Measurements from ENCODE around the gene CLEC19A. TPM values are rescaled to one million over a fixed set of nuclear protein-coding genes. Genes with fewer than 3 reads are reported as not detected.

Gene CLEC19A
- total RNA-seq, 4 donors from 2014 or later, result not detected

DNA sequence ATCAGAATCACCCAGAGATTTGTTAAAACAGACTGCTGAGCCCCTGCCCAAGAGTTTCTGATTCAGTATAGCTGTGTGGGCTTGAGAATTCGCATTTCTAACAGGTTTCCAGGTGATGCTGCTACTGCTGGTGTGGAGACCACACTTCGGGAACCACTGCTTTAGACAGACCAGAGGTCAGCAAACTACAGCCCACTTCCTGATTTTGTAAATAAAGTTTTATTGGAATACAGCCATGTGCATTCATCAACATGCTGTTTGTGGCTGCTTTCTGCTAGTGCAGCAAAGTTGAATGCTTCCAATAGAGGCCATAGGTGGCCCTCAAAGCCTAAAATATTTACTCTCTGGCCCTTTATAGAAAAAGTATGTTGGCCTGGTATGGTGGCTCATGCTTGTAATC is 32.6 kb upstream of the CLEC19A start:
- H3K4me1 ChIP-seq, result no peaks in the 10 kb centered on the region
- no peak overlapping the region for H3K4me3 ChIP-seq
- 86% methylated on average over 2 of the region's 2 CpGs for WGBS
- H3K27ac ChIP-seq, result no peak overlapping the region
- no peaks in the 10 kb centered on the region for H3K9me3 ChIP-seq
- peaks cover 4% of the 10 kb centered on the region for H3K27me3 ChIP-seq
- no peak for DNase-seq (ENCODE audit: low spot score in 2 of 2)
- TF ChIP-seq POLR2AphosphoS5 (IDR thresholded peaks at IDR 0.05), result no peak
- TF ChIP-seq, protein P1, sequence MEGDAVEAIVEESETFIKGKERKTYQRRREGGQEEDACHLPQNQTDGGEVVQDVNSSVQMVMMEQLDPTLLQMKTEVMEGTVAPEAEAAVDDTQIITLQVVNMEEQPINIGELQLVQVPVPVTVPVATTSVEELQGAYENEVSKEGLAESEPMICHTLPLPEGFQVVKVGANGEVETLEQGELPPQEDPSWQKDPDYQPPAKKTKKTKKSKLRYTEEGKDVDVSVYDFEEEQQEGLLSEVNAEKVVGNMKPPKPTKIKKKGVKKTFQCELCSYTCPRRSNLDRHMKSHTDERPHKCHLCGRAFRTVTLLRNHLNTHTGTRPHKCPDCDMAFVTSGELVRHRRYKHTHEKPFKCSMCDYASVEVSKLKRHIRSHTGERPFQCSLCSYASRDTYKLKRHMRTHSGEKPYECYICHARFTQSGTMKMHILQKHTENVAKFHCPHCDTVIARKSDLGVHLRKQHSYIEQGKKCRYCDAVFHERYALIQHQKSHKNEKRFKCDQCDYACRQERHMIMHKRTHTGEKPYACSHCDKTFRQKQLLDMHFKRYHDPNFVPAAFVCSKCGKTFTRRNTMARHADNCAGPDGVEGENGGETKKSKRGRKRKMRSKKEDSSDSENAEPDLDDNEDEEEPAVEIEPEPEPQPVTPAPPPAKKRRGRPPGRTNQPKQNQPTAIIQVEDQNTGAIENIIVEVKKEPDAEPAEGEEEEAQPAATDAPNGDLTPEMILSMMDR (IDR thresholded peaks at IDR 0.05), result no peak
- no peak for TF ChIP-seq EP300 (IDR thresholded peaks at IDR 0.05)
- no peak for TF ChIP-seq POLR2A (IDR thresholded peaks at IDR 0.05)
- no peaks in the 10 kb centered on the region for H3K36me3 ChIP-seq

DNA sequence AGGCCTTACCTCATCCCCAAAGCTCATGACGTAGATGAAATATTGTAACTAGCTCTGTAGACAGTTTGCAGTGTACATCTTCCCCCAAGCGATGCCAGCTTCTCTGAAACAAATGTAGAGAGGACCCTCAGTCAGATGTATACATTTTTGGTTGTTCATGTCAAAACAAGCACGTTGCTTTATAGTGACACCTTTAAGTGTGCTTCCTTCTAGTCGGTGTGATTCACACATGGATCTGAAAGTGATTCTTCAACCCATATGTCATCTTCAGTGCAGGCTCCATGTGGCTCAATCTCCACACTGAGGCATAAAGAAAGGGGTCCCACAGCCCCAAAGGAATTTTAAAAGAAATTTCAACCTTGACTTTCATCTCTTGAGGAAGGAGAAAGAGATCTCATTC is 30.9 kb upstream of the CLEC19A start:
- H3K4me3 ChIP-seq, result no peak overlapping the region
- TF ChIP-seq, protein P1 (IDR thresholded peaks at IDR 0.05), result no peak
- TF ChIP-seq EP300 (IDR thresholded peaks at IDR 0.05) (no peak), POLR2A (IDR thresholded peaks at IDR 0.05) (no peak), POLR2AphosphoS5 (IDR thresholded peaks at IDR 0.05) (no peak)
- no peaks in the 10 kb centered on the region for H3K9me3 ChIP-seq
- H3K36me3 ChIP-seq, result no peaks in the 10 kb centered on the region
- DNase-seq (ENCODE audit: low spot score in 2 of 2), result no peak
- WGBS, result 77% methylated on average over 4 of the region's 4 CpGs
- no peaks in the 10 kb centered on the region for H3K4me1 ChIP-seq
- H3K27me3 ChIP-seq, result peaks cover 4% of the 10 kb centered on the region
- H3K27ac ChIP-seq, result no peak overlapping the region

DNA sequence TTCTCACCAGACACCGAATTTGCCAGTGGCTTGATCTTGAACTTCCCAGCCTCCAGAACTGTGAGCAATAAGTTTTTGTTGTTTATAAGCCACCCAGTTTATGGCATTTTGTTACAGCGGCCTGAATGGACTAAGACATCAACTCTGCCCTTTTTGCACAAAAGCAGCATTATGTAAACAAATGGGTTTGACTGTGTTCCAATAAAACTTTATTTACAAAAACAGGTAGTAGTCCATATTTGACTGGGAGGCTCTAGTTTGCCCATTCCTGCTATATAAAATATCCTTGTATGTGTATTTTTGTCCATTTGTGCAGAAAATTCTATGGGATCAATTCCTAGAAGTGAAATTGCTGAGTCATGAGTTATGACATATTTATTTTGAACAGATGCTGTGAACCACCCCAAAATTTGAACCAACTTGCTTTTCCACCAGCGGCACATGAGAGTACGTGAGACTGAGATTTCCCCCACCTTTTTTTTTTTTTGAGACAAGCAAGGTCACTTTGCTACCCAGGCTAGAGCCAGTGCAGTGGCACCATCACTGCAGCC is 21.3 kb upstream of the CLEC19A start:
- H3K4me3 ChIP-seq, result no peak overlapping the region
- WGBS, result 88% methylated on average over 4 of the region's 4 CpGs
- H3K4me1 ChIP-seq, result no peaks in the 10 kb centered on the region
- TF ChIP-seq, protein P1 (IDR thresholded peaks at IDR 0.05), result no peak
- TF ChIP-seq POLR2AphosphoS5 (IDR thresholded peaks at IDR 0.05) (no peak), POLR2A (IDR thresholded peaks at IDR 0.05) (no peak), EP300 (IDR thresholded peaks at IDR 0.05) (no peak)
- no peaks in the 10 kb centered on the region for H3K27me3 ChIP-seq
- H3K27ac ChIP-seq, result no peak overlapping the region
- no peak for DNase-seq (ENCODE audit: low spot score in 2 of 2)
- no peaks in the 10 kb centered on the region for H3K9me3 ChIP-seq
- H3K36me3 ChIP-seq, result no peaks in the 10 kb centered on the region

DNA sequence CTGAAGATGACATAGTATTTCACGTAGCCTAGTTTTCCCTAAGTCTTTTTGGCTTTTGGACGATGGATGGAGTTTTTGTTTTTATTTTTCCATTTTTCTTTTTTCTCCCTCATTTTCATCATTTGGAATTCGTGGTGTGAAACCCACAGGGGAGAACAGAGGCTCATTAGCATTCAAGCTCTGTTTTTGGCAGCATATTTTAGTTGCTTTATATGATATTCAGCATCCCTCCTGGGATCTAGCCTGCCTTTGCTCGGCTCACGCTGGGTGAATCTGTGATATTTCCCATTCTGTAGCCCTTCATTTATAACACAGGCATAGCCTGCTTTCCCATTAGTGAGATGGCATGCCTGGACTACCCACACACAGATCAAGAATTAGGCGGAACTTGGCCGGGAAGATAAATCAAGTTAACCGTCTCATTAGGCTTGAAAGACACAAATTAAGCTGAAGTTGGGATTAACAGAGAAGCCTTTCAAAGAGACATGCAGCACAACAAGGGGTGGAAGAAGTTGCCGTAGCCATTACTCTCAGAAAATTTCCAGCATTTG is 20.1 kb upstream of the CLEC19A start:
- H3K4me1 ChIP-seq, result no peaks in the 10 kb centered on the region
- H3K27me3 ChIP-seq, result no peaks in the 10 kb centered on the region
- no peak for DNase-seq (ENCODE audit: low spot score in 2 of 2)
- no peaks in the 10 kb centered on the region for H3K9me3 ChIP-seq
- no peak overlapping the region for H3K27ac ChIP-seq
- TF ChIP-seq POLR2AphosphoS5 (IDR thresholded peaks at IDR 0.05), result no peak
- no peak for TF ChIP-seq EP300 (IDR thresholded peaks at IDR 0.05)
- no peak overlapping the region for H3K4me3 ChIP-seq
- 83% methylated on average over 9 of the region's 9 CpGs for WGBS
- no peaks in the 10 kb centered on the region for H3K36me3 ChIP-seq

DNA sequence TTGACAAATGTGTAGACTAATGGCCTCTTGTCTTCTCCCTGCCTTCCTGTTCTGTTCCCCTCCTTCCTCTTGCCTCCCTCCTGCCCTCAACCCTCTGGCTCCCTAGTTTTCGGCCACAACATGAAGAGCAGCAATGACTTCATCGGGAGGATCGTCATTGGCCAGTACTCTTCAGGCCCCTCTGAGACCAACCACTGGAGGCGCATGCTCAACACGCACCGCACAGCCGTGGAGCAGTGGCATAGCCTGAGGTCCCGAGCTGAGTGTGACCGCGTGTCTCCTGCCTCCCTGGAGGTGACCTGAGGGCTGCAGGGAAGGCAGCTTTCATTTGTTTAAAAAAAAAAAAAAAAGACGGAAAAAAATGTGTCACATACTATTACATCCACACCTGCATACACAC is 18.8 kb upstream of the CLEC19A start:
- H3K27me3 ChIP-seq, result no peaks in the 10 kb centered on the region
- no peaks in the 10 kb centered on the region for H3K4me1 ChIP-seq
- H3K36me3 ChIP-seq, result no peaks in the 10 kb centered on the region
- H3K27ac ChIP-seq, result no peak overlapping the region
- WGBS, result 92% methylated on average over 11 of the region's 11 CpGs
- no peak for DNase-seq (ENCODE audit: low spot score in 2 of 2)
- H3K4me3 ChIP-seq, result no peak overlapping the region
- TF ChIP-seq POLR2A (IDR thresholded peaks at IDR 0.05) (no peak), POLR2AphosphoS5 (IDR thresholded peaks at IDR 0.05) (no peak), EP300 (IDR thresholded peaks at IDR 0.05) (no peak)
- TF ChIP-seq, protein P1 (IDR thresholded peaks at IDR 0.05), result no peak
- no peaks in the 10 kb centered on the region for H3K9me3 ChIP-seq

DNA sequence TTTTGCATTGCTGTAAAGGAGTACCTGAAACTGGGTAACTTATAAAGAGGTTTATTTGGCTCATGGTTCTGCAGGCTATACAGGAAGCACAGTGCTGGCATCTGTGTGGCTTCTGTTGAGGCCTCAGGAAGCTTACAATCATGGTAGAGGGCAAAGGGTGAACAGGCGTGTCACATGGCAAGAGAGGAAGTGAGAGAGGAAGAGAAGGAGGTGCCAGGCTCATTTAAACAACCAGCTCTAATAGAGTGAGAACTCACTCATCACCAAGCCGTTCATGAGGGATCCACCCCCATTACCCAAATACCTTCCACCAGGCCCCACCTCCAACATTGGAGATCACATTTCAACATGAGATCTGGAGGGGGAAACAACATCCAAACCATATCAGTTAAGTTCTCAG is 16.4 kb upstream of the CLEC19A start:
- 66% methylated on average over 2 of the region's 2 CpGs for WGBS
- no peak for DNase-seq (ENCODE audit: low spot score in 2 of 2)
- TF ChIP-seq EP300 (IDR thresholded peaks at IDR 0.05) (no peak), POLR2A (IDR thresholded peaks at IDR 0.05) (no peak), POLR2AphosphoS5 (IDR thresholded peaks at IDR 0.05) (no peak)
- TF ChIP-seq, protein P1 (IDR thresholded peaks at IDR 0.05), result no peak
- Histone ChIP-seq H3K9me3 (no peaks in the 10 kb centered on the region), H3K4me3 (no peak overlapping the region), H3K36me3 (no peaks in the 10 kb centered on the region), H3K27me3 (no peaks in the 10 kb centered on the region), H3K4me1 (no peaks in the 10 kb centered on the region), H3K27ac (no peak overlapping the region)
